ENCODE data around the gene RASGRF2.
"Not testable (repeated sequence)": the region's sequence is repeated elsewhere in the genome, so short reads cannot be mapped to it uniquely, and the experiment has no call there.

Gene RASGRF2

DNA sequence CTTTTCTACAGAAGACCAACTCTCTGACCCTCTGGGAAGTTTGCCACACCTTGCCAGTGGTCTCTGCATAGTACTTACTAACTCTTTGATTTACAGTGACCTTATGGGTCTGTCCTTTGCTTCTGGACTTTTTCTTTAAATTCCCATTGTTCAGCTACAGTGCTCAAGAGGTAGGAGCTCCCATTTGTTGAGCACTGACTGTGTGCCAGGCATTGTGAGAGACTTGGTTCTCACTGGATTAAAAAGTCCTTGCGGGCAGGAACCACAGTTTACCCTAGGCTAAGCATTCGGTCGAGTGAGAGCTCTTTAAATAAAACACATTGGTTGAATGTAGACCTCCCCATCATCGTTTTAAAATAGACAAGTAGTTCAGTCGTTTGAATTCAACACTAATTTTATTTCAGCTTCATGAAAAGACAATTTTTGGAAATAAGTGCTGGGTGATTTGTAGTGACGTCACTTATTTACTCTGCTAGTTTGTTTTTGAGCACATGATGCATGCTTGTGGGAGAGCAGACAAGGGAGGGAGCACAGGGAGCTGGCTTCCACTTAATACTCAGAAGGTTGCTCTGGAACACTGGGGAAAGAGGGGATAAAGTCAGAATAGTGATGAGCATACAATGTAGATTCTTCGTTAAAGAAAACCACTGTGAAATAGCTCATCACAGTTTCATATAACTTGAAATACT lies 27.1 kb downstream of the RASGRF2 start:
- DNase-seq = no peak

DNA sequence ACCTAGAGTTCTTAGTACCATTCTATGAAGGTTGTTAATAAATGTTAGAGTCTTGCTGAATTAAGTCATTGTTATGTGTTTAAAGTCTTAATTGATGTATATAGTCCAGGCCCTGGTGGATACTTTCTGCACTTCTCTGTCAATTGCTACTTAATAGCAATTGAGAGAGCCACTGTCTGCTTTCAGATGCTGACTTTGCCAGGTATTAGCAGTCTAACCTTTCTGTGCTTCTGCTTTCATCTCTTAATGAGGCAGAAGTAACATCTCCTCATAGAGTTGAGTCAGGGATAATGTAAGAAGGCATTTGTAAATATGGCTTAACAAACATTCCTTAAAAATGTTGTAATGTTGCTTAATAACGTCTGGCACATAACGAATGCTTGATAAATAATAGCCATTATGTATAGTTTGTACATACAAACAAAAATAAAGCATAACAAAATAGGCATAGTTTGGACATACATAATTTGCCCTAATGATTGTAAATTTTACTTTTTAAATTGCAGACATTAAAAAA lies 28.3 kb downstream of the RASGRF2 start:
- DNase-seq = no peak

DNA sequence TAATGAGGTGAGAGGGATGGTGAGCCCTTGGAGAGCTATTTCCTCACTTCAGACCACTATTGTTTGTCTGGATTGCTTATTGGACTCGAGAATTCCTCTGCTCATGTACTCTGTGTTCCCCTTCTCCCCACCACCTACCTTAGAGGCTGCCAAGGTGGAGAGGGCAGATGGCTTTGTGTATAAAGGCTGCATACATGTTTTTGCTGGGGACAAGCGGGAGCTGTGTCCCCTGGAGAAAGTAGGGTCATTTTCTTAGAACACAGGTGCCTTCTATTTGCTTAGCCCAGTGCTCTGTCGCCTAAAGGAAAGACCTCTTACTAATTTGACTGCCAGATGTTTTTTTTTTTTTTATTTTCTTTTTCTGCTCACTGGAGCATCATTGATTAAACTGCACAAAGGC lies 29.7 kb downstream of the RASGRF2 start:
- DNase-seq = no peak

DNA sequence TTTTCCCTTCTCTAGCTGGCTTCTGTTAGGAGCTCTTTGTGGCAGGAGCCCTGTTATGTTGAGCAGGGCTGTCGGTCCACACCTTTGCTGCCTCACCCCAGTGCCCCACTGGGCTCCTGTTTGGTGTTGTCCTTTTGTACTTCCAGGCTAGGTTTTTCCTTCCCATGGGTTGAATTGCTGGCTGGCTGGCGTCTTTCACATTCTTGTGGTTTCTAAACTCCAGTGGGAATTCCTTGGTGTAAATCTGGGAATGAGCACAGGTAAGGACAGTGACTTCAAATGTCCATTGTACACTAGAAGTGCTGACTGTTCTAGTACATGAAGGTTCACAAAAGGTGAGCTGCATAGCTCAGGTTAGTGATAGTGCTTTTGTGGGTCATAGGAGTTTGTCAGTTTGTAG lies 30.4 kb downstream of the RASGRF2 start:
- DNase-seq = no peak

DNA sequence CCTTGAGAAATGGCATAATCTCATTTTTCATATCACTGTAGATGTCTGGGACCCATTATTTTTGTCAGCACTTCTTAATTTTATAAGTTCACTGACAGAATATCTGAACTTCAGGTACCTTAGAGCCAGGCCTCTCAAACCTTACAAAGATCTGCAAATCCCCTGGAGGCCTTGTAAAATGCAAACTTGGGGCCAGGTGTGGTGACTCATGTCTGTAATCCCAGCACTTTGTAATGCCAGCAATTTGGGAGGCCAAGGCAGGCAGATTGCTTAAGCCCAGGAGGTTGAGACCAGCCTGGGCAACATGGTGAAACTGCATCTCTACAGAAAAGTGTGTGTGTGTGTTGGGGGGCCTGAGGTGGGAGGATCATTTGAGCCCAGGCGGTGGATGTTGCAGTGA lies 30.8 kb downstream of the RASGRF2 start:
- no peak for DNase-seq

DNA sequence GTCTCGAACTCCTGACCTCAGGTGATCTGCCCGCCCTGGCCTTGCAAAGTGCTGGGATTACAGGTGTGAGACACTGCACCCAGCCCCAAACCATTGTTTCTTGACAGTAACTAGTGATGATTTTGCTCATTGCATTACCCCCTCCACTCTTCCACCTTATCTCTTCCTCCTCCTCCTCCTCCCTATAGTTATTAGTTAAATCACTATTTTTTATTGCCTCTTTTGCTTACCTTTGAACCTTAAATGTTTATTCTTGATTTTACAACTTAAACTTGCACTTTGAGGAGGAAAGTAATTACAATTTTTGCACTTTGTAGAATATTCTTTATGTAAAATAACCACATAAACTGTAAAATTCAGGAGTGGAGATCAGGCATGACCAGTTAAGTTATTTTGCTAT lies 35.7 kb downstream of the RASGRF2 start:
- DNase-seq = no peak

DNA sequence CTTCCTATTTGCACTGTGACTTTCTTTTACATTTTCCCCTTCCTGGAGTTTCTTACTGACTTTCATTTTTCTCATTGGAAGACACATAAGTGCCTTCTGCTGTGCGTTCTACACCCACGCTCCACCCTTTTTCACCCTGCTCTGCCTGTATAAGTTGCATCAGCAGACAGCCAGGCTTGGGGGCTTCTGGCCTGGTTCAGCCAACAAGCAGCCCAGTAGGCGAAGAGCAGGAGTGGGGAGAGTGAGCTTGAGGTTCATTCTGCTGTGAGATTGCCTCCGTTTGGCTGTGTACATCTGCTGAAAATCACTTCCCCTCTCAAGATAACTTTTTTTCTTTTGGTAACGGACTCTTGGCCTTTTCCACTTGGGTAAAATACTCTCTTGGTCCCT lies 38.4 kb downstream of the RASGRF2 start:
- no peak for DNase-seq

DNA sequence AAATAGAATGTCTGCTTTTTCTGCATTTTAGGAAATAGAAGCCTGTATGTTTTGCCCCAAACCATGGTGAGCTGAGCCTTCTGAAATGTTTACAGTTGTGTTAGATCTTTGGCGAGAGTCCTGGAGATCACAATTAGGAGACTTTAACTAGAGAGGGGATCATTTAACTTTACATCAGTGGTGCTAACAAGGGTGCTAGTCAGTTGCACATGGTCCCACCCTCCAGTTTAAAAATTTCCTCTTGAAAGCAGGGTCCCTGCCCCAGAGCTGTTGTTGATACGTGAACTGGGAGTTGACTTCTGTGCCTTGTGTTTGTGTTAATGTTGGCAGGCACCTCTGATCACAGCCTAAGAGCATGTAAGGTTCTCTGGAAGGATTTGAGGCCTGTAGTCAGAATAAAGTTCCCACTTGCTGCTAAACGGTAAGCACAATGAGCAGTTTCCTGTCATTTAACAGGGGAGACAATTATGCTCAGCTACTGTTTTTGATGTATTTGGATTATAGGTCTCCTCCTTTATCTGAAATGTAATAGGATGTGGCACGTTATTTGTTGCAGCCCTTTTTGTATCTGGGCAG lies 43.7 kb downstream of the RASGRF2 start:
- DNase-seq = no peak

DNA sequence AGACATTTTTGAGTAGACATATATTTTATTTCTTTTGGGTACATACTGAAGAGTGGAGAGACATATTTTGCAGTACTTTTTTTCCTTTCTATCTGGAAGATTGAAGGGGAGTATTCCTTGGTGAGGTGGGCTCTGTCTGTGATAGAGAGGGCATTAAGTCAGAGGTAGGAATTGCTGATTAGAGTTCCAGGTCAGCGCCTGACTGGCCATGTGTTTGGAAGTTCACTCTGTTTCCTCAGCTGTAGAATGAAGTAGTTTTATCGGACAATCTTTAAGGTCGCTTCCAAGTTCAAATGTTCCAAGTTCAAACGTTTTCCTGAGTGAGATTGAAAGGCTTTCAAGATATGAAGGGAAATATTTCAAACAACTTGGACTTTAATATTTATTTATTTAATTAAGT lies 45.5 kb downstream of the RASGRF2 start:
- DNase-seq = no peak

DNA sequence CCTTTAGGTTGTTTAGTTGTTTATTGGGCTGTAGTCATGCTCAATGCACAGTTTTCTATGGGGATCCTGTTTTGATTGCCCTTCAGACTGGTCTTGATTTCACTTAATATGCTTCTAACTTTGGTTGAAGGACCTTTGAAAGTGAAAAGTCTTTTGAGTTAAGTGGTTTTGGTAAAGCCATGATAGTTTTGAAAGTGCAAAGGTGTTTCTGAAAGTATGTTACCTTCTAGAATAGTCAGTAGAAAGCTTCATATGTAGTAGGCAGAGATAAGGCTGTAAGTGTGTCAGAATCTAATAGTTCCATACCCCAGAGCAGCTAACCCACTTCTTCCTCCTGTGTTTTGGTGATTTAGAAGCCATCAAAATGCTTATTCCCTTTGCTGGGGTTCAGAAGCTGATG lies 46.1 kb downstream of the RASGRF2 start:
- no peak for DNase-seq

DNA sequence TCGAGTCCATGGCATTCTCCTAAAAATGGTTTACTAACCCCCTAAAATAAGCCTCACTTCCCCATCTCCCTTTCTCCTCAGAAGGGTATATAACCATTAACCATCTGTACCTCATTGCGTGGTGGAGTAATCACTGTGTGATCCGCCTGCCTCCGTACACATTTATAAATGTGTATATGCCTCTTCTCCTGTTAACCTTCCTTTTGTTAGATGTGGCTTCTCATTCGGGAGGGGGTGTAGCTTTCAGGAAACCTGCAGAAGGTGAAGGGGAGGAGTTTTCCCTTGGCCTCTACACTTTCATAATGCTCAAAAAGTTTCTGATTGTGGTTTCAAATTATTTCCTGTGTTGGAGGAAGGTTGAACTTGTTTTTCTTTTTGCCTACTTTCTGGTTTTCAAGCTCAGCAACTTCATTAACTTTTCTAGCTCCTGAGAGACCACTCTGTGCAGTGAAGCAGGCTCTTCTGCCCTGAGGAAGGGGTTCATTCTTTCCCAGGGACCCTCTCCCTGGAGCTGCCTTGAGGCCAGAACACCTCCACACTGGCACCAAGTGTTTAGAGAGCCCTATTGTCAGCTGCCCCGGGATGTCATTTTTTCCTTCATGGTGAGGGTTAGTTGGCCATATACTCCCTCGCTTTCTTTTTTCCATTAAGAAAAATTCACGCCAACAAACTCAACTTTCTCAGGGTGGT lies 46.9 kb downstream of the RASGRF2 start:
- no peak for DNase-seq

DNA sequence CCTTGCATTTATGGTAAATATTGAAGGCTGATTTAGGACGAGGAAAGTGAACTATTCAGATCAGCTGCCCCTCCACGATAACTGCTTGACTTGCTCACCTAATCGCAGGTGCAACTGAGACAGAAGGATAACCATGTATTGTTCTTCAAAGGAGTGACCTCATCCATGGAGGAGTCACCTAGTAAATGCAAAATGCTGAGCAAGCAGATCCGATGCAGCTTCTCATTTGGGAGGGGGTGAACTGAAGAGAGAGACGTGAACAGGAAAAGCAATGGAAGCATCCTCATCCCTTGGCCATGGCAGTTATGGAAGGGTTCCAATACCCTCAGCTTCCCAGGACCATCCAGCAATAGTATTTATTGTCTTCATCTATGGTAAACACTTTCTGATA lies 47.5 kb downstream of the RASGRF2 start:
- DNase-seq = no peak

DNA sequence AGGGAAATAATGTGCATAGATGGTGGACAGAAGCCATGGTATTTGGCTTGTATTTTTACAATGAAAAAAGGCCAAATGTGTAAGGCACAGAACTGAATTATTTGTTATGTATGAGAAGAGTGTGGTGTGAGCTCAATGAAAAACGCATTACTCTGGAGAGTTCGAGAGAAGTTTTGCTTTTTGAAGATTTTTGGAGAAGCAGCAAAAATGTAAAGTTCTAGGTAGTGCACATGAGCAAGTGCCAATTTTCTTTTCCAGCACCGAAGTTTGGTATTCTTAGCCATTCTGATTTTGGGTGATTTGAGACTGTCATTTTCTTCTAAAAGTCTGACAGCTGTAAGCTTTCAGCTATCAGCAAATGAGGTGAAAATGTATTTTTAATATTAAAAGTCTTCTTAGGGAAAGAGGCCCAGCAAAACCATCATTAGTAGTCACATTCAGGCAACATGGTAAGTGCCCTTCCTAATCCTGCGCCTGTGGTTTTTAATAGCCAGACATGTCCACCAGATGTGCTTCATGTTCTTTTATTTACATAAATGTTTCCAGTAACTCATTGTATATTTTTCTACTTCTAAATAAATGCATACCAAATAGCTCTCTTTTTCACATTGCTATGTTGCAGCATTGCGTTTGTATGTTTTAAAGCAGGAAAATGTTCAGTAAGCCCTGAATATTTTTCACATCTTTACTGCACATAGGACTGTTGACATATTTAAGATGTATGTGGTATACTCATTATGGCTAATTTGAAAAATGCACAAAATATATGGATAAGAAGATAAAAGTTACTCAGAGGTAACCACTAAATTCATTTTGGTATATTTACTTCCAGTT lies 50.4 kb downstream of the RASGRF2 start:
- no peak for DNase-seq

DNA sequence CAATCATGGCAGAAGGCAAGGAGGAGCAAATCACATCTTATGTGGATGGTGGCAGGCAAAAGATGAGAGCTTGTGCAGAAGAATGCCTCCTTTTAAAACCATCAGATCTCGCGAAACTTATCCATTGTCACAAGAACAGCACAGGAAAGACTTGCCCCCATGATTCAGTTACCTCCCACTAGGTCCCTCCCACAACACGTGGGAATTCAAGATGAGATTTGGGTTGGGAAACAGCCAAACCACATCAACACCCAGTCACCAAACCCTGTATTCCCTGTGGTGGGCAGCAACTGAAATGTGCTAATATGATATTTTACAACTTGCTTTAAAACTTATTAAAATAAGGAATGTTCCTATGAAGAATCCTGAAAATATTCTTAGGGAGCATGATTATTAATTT lies 54.2 kb downstream of the RASGRF2 start:
- no peak for DNase-seq

DNA sequence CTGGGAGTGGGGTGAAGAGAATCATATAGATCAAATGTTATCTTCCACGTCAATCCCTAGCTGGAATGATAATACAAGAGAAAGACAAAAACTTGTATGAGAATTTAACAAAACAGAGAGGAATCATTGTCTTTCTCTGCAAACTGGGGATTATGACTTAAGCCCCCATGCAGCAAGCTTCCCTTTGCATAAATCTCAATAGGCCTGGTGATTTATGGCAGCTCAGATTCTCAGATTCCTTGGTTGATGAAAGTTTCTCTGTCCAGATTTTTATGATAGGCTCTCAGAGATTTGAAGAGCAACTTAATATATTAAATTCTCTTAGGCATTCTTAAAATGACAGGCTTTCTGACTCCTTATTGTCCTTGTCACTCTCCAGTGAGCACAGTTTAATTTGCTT lies 56.0 kb downstream of the RASGRF2 start:
- no peak for DNase-seq

DNA sequence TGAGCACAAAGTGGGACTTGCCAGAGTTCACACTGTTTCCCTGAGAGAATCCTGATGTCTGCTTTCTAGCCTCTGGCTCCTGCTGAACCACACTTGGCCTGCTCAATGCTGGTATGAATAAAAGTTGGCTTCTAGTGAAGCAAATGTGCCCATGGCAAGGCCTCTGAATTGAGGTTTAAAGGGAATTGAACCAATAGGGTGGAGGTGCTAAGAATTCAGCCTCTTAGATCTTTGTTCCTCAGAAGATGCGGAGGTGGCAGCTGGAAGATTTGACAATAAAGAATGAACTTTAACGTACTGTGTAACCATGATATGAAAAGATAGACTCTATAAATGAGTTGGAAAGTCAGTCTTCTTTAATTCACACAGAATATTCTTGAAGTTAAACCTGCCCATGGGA lies 57.2 kb downstream of the RASGRF2 start:
- no peak for DNase-seq

DNA sequence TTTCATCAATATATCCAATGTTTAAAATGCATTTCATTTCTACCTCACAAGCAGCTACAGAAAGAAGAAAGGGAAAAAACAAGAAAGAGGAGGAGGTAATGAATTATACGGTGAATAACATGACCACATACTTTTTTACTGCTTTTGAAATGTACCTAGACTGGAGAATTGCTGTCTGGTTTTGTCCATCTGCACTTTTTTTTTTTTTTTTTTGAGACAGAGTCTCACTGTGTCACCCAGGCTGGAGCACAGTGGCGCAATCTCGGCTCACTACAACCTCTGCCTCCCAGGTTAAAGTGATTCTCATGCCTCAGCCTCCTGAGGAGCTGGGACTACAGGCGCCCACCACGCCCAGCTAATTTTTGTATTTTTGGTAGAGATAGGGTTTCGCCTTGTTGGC lies 58.4 kb downstream of the RASGRF2 start:
- DNase-seq = not testable (repeated sequence)

DNA sequence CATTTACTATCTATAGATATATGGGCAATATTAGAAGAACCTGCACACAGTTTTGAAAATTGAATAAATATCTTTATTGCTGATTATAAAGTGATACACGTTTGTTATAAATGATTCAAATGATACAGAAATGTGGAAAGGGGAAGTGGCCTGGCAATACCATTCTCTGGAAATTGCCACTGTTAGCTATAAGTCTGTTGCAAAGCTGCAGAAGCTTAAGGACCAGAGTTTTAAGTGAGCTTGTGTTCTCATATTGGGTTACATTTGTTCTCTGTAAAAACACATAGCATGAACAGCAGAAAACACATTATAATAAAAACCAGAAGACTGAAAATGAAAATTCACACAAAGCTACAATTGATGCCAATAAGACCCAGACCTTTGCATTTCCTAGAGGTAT lies 59.6 kb downstream of the RASGRF2 start:
- no peak for DNase-seq

DNA sequence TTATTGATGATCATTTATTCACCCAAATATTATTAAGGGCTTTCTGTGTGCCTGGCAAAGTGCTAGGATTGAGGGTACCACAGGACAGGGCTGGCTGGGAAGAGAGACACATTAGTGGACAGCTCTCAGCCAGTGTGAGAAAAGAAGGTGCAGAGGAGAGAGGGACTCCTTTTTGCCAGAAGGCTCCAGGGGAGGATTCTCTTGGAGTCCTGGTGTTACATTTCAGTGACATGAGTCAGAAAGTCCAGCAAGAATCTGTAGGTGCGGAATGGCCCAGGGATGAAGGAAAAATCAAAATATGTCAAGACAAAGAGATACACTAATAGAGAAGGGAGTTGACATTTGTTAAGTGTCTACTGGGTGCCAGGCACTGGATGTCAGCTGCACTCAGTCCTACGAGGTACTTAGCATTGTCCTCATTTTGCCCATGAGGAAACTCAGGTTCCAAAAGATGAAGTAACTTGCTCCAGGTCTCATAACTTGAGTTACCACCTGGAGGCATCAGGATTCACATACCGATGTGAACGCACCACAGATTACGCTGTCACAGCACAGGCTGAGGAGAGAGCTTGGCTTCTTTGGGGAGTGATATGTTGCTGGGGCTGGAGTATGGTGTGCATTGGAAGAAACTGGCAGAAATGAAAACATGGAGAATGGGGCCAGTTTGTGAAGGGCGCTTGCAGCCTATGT lies 60.5 kb downstream of the RASGRF2 start:
- no peak for DNase-seq

DNA sequence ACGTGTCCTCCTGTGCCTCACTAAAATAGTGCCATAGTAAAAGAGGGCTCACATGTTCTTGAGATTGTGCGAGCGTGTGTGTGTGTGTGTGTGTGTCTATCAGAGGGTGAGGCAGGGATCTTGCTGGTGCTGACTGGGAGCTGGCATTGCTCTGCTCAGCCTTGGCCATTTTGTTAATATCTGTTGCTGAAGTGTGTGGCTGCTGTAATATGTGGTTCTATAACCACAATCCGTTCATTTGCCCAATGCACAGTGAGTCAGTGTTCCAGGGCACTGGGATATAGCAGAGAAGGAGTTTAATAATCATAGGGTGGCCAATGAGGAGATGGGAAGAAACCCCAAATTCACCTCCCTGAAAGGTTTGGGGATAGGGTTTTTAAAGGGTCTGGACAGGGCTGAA lies 61.3 kb downstream of the RASGRF2 start:
- DNase-seq = no peak

DNA sequence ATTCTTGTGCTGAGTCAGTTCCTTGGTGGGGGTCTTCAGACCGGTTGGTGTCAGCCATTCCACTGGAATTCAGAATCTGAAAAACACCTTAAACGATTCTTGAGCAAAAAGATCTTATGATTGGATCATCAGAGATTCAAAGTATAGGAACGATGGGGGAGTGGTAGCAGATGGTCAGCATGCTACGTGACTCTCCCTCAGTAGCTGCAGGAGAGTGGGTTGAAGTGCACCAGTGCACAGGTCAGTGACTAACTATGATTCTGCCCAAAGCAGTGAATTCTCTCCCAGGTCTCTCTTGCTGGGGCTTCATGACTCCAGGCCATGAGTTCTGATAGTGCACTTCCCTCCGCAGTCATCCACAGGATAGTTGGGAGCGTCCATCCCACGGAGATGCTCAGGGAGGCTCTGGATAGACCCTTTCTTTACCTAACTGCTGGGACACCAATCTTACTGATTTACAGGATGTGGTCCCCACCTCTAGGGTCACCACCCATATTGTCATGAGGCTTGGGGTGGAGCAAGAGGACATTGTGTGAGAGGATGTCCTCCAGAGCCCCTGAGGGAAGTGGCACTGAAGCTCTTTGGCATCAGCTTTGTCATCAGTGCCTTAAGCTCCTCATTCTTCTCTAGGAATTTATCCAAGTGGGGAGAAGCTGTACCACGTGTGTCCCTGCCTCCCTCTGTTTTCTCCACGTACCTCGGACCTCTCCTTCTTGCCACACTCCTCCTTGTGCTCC lies 62.0 kb downstream of the RASGRF2 start:
- no peak for DNase-seq

DNA sequence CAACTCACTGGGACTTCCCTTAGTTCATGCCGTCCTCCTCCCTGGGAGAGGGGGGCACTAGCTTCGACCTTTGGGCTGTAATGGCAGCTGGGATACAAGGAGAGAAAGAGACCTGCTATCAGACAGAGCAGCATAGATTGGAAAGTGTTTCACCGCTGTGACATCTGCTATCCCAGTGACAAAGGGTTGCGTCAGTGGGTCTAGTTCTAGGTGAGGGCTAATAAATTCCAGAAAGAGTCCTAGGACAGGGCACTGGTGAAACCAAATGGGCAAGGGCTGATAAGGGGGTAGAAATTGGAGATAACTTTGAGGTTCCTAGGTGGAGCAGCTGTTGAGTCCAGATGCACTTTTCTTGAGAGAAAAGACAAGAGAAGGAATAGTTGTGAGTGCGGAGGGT lies 62.5 kb downstream of the RASGRF2 start:
- no peak for DNase-seq
